Loucy (cell line): ENCODE data around the gene RPA1.

Experiments
- H2AFZ ChIP-seq: fragments of 200-600 bp; sonication (generic); 2 replicates; pipeline ENCODE4 v1.6.0; 2016; ENCODE audit warnings: antibody characterized with exemption, mild to moderate bottlenecking, low read length, moderate library complexity
- H3F3A ChIP-seq: fragments of 200-600 bp; 2 replicates; pipeline ENCODE4 v1.6.0; 2016; ENCODE audit warnings: antibody characterized with exemption, low read depth, mild to moderate bottlenecking
- H3K27me3 ChIP-seq: fragments of 200-600 bp; sonication (generic); 2 replicates; pipeline ENCODE4 v1.6.1; 2014; ENCODE audit warnings: low read length, mild to moderate bottlenecking; ENCODE audit not compliant: insufficient read depth, poor library complexity, severe bottlenecking
- H3K36me3 ChIP-seq: fragments of 200-600 bp; sonication (generic); 2 replicates; pipeline ENCODE4 v1.6.1; 2016; ENCODE audit warnings: low read length; ENCODE audit not compliant: insufficient read depth
- H3K4me1 ChIP-seq: fragments of 200-600 bp; sonication (generic); 2 replicates; pipeline ENCODE4 v1.5.1; 2014; ENCODE audit warnings: low read length, mild to moderate bottlenecking; ENCODE audit not compliant: insufficient read depth, poor library complexity, severe bottlenecking
- H3K4me2 ChIP-seq: fragments of 200-600 bp; sonication (generic); 2 replicates; pipeline ENCODE4 v1.6.0; 2014; ENCODE audit warnings: antibody characterized with exemption, low read length, low read depth, mild to moderate bottlenecking; ENCODE audit not compliant: poor library complexity, severe bottlenecking
- H3K4me3 ChIP-seq: fragments of 200-600 bp; sonication (generic); 2 replicates; pipeline ENCODE4 v1.5.1; 2014; ENCODE audit warnings: low read length, mild to moderate bottlenecking, mixed read lengths; ENCODE audit not compliant: poor library complexity, severe bottlenecking
- H3K79me2 ChIP-seq: fragments of 200-600 bp; sonication (generic); 2 replicates; pipeline ENCODE4 v1.6.1; 2014; ENCODE audit warnings: low read length; ENCODE audit not compliant: insufficient read depth
- H3K9ac ChIP-seq: fragments of 200-600 bp; sonication (generic); 2 replicates; pipeline ENCODE4 v1.6.0; 2014; ENCODE audit warnings: mild to moderate bottlenecking, low read depth, low read length, moderate library complexity; ENCODE audit not compliant: poor library complexity, severe bottlenecking
- H3K9me2 ChIP-seq: fragments of 200-600 bp; sonication (generic); replicated peaks from 2 replicates; pipeline ENCODE4 v1.6.1; 2016; ENCODE audit warnings: low read depth, low read length, mixed read lengths
- H3K9me3 ChIP-seq: fragments of 200-600 bp; sonication (generic); 2 replicates; pipeline ENCODE4 v1.6.1; 2014; ENCODE audit warnings: mild to moderate bottlenecking, antibody characterized with exemption, low read length, low read depth; ENCODE audit not compliant: insufficient read depth
- H4K20me1 ChIP-seq: fragments of 200-600 bp; sonication (generic); 2 replicates; pipeline ENCODE4 v1.6.0; 2014; ENCODE audit warnings: antibody characterized with exemption, low read length, mild to moderate bottlenecking; ENCODE audit not compliant: insufficient read depth, poor library complexity, severe bottlenecking
- CTCF ChIP-seq: fragments of 200-600 bp; sonication (generic); conservative IDR thresholded peaks from 2 replicates; pipeline ENCODE4 v1.5.1; 2014; ENCODE audit warnings: mild to moderate bottlenecking, antibody characterized with exemption, low read length
- EZH2phosphoT487 ChIP-seq: fragments of 200-600 bp; IDR thresholded peaks from 2 replicates; pipeline ENCODE4 v1.6.1; 2018; ENCODE audit warnings: antibody characterized with exemption, mild to moderate bottlenecking, moderate library complexity, borderline replicate concordance

Gene RPA1

DNA sequence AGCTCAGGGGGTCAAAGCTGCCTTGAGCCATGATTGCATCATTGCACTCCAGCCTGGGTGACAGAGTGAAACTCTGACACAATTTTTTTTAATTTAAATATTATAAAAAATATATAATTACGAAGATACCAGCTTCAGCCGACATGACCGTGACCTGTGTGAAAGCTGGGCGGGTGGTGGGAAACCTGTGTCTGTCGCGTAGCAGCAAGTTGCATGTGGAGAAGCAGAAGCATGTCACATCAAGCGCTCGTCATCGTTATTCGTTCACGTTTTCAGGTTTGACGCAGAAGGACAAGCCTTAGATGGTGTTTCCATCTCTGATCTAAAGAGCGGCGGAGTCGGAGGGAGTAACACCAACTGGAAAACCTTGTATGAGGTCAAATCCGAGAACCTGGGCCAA lies 53.7 kb downstream of the RPA1 start:
- H3K4me2 ChIP-seq, result no peak overlapping the region
- H3K79me2 ChIP-seq, result no peaks in the 10 kb centered on the region
- H4K20me1 ChIP-seq, result no peaks in the 10 kb centered on the region
- no peak for TF ChIP-seq CTCF
- TF ChIP-seq EZH2phosphoT487, result no peak
- H3K36me3 ChIP-seq, result peaks cover 90% of the 10 kb centered on the region
- no peak overlapping the region for H3K9ac ChIP-seq
- no peaks in the 10 kb centered on the region for H3K9me2 ChIP-seq
- H3K9me3 ChIP-seq, result peaks cover 4% of the 10 kb centered on the region; the same call in 1 of the 2 replicates
- H3K4me1 ChIP-seq, result no peaks in the 10 kb centered on the region
- no peak overlapping the region for H2AFZ ChIP-seq
- no peaks in the 10 kb centered on the region for H3F3A ChIP-seq
- no peak overlapping the region for H3K4me3 ChIP-seq
- H3K27me3 ChIP-seq, result no peaks in the 10 kb centered on the region

- peaks cover 4% of the 10 kb centered on the region; the same call in 1 of the 2 replicates for H3K9me3 ChIP-seq
Observed at GRCh38 chr17:1888741-1889140, 58.9 kb downstream of the RPA1 start.

GRCh38 chr17:1890758-1891450 lies 61.1 kb downstream of the RPA1 start:
- Histone ChIP-seq H3K36me3 (peaks cover 85% of the 10 kb centered on the region), H4K20me1 (no peaks in the 10 kb centered on the region)
- no peak for TF ChIP-seq CTCF
- TF ChIP-seq EZH2phosphoT487, result no peak

More at GRCh38 chr17:1888741-1889140, 58.9 kb downstream of the RPA1 start:
- Histone ChIP-seq H3K4me2 (no peak overlapping the region), H3K9ac (no peak overlapping the region), H3K9me2 (no peaks in the 10 kb centered on the region), H2AFZ (no peak overlapping the region), H3K27me3 (no peaks in the 10 kb centered on the region), H3K4me1 (no peaks in the 10 kb centered on the region), H3F3A (no peaks in the 10 kb centered on the region), H3K79me2 (no peaks in the 10 kb centered on the region), H4K20me1 (no peaks in the 10 kb centered on the region), H3K4me3 (no peak overlapping the region), H3K36me3 (peaks cover 89% of the 10 kb centered on the region)
- TF ChIP-seq EZH2phosphoT487 (no peak), CTCF (no peak)

More at GRCh38 chr17:1890758-1891450, 61.1 kb downstream of the RPA1 start:
- Histone ChIP-seq H3K4me2 (no peak overlapping the region), H2AFZ (no peak overlapping the region), H3K79me2 (no peaks in the 10 kb centered on the region), H3K4me3 (no peak overlapping the region), H3K27me3 (no peaks in the 10 kb centered on the region), H3K9me2 (no peaks in the 10 kb centered on the region), H3K9me3 (peaks cover under 1% of the 10 kb centered on the region; the same call in 1 of the 2 replicates), H3K4me1 (no peaks in the 10 kb centered on the region), H3K9ac (no peak overlapping the region), H3F3A (no peaks in the 10 kb centered on the region)
